HTERT RPE-1 (cell line): Measurements from ENCODE around the gene KCNG1.
"Not testable (repeated sequence)": the region's sequence is repeated elsewhere in the genome, so short reads cannot be mapped to it uniquely, and the experiment has no call there.

Experiments used
- in situ Hi-C: fragments of 300-500 bp; cut with MboI; formaldehyde crosslinking; loops from 4 replicates; pipeline ENCODE4 v1.14.3; 2020; ENCODE audit warnings: low sequenced_read_pairs

KCNG1 gene

GRCh38 chr20:50992336-50992732 lies 30.6 kb downstream of the KCNG1 start:
- in situ Hi-C loops, result no loop called here

- in situ Hi-C loops, result no loop called here
These were observed 31.8 kb downstream of the KCNG1 start for GRCh38 chr20:50991076-50991475.

- in situ Hi-C loops, result no loop called here
These were observed 35.3 kb downstream of the KCNG1 start for GRCh38 chr20:50987493-50988210.

GRCh38 chr20:50983321-50983720 lies 39.6 kb downstream of the KCNG1 start:
- in situ Hi-C loops, result no loop called here

- in situ Hi-C loops, result no loop called here
These were observed 40.5 kb downstream of the KCNG1 start for GRCh38 chr20:50982363-50982762.

- in situ Hi-C loops, result no loop called here
These were observed 41.2 kb downstream of the KCNG1 start for GRCh38 chr20:50981714-50982048.

- in situ Hi-C loops, result no loop called here
These were observed 41.8 kb downstream of the KCNG1 start for GRCh38 chr20:50980851-50981713.

GRCh38 chr20:50980071-50980681 lies 42.7 kb downstream of the KCNG1 start:
- in situ Hi-C loops, result no loop called here

- in situ Hi-C loops, result not testable (repeated sequence)
These were observed 44.4 kb downstream of the KCNG1 start for GRCh38 chr20:50978533-50978932.

GRCh38 chr20:50977066-50978021 lies 45.6 kb downstream of the KCNG1 start:
- in situ Hi-C loops, result no loop called here

- in situ Hi-C loops, result no loop called here
These were observed 47.1 kb downstream of the KCNG1 start for GRCh38 chr20:50975701-50976330.

GRCh38 chr20:50969912-50970311 lies 53.0 kb downstream of the KCNG1 start:
- in situ Hi-C loops, result no loop called here

- in situ Hi-C loops, result no loop called here
These were observed 53.5 kb downstream of the KCNG1 start for GRCh38 chr20:50969435-50969834.

- in situ Hi-C loops, result no loop called here
These were observed 54.6 kb downstream of the KCNG1 start for GRCh38 chr20:50968289-50968688.

GRCh38 chr20:50967586-50967985 lies 55.3 kb downstream of the KCNG1 start:
- in situ Hi-C loops, result no loop called here

GRCh38 chr20:50959543-50960126 lies 63.3 kb downstream of the KCNG1 start:
- in situ Hi-C loops, result no loop called here

- in situ Hi-C loops, result no loop called here
These were observed 64.0 kb downstream of the KCNG1 start, which contains the start of gene MOCS3 for GRCh38 chr20:50958615-50959542. TSS of gene MOCS3 (plus strand) at chr20:50958818. CDS start at chr20:50958843, 25 bp downstream.

- in situ Hi-C loops, result no loop called here
These were observed 64.9 kb downstream of the KCNG1 start, which contains the start of gene DPM1 for GRCh38 chr20:50957798-50958614. TSS of gene DPM1 (minus strand) at chr20:50958532. CDS start at chr20:50958523, 9 bp downstream.
